Kidney (tissue), 14 donors: ENCODE measurements around the gene COMMD7. TPM values are rescaled to one million over a fixed set of nuclear protein-coding genes. Genes with fewer than 3 reads are reported as not detected.

Experiments
- DNase-seq, 5 donors: peaks; one replicate each; pipeline ENCODE4 v3.0.0-alpha.2; 2013 to 2020
- FAIRE-seq: peaks from 2 replicates; lab custom pipeline; 2012; peaks lifted over from hg19 to GRCh38; lab: Jason Lieb, UNC
- H3K27ac ChIP-seq, 2 donors: one replicate each; pipeline ENCODE4 v1.7.0; 2013; ENCODE audit warnings: low read depth in 2 of 2, low read length in 2 of 2, inconsistent platforms in 1 of 2
- H3K27me3 ChIP-seq: one replicate; pipeline ENCODE4 v1.7.1; 2013; ENCODE audit warnings: low read length, inconsistent platforms; ENCODE audit not compliant: control insufficient read depth, insufficient read depth
- H3K36me3 ChIP-seq, 3 donors: one replicate each; pipeline versions ENCODE4 v1.7.0 to v1.7.1; 2013; ENCODE audit warnings: low read length in 3 of 3, control low read depth in 1 of 3, inconsistent platforms in 1 of 3; ENCODE audit not compliant: insufficient read depth in 3 of 3, control insufficient read depth in 2 of 3
- H3K4me1 ChIP-seq, 3 donors: one replicate each; pipeline versions ENCODE4 v1.7.0 to v1.7.1; 2013; ENCODE audit warnings: low read length in 3 of 3, inconsistent platforms in 1 of 3, low read depth in 1 of 3; ENCODE audit not compliant: control insufficient read depth in 2 of 3, insufficient read depth in 2 of 3
- H3K4me3 ChIP-seq, 3 donors: one replicate each; pipeline versions ENCODE4 v1.7.0 to v1.8.1; 2013; ENCODE audit warnings: low read length in 3 of 3, control low read depth in 1 of 3, inconsistent platforms in 1 of 3
- H3K9ac ChIP-seq, 3 donors: one replicate each; pipeline versions ENCODE4 v1.7.0 to v1.7.1; 2013; ENCODE audit warnings: low read length in 3 of 3, control low read depth in 1 of 3, inconsistent platforms in 1 of 3
- H3K9me3 ChIP-seq, 3 donors: one replicate each; pipeline versions ENCODE4 v1.7.0 to v1.7.1; 2013; ENCODE audit warnings: low read length in 3 of 3, control low read depth in 1 of 3, inconsistent platforms in 1 of 3; ENCODE audit not compliant: control insufficient read depth in 2 of 3, insufficient read depth in 1 of 3
- intact Hi-C: fragments of 100-400 bp; cut with DNase I; formaldehyde crosslinking; loops from one replicate; pipeline ENCODE4 v1.11.1; 2022
- polyA plus RNA-seq: library from polyadenylated mRNA; stranded (reverse); fragments of 350-450 nt; fragmentation: Illumina TruSeq; extraction: RNeasy Lipid Tissue Mini Kit (QIAGEN cat#74804); gene quantifications from one replicate; pipeline ENCODE4 v1.2.3, GENCODE V29; 2014; ENCODE audit warnings: low read depth, low replicate concordance; ENCODE audit not compliant: insufficient read depth
- total RNA-seq: library from RNA; stranded (reverse); fragmentation: NEBNext Ultra II Directional; extraction: Animal tissue kit (Norgen Biotek cat#: 25700); gene quantifications from one replicate; pipeline ENCODE4 v1.2.1, GENCODE V29; 2021
- TF ChIP-seq, protein P1 (sequence below): IDR thresholded peaks from 3 replicates; pipeline ENCODE4 v1.5.1; 2012; ENCODE audit warnings: mild to moderate bottlenecking, moderate library complexity, borderline replicate concordance; ENCODE audit not compliant: insufficient read depth; ENCODE audit errors: extremely low read depth
- donor health status: control.
- donor health status: control.
- donor health status: control.
- donor health status: control.
- donor health status: control.
- donor health status: DM: yes; HTN: yes; CAD: no.
- donor health status: Normal renal cell carcinoma (clear cell type).

The COMMD7 gene
- total and polyA plus RNA-seq, 2 donors from 2014 or later: 45.8 to 99.2 TPM

DNA sequence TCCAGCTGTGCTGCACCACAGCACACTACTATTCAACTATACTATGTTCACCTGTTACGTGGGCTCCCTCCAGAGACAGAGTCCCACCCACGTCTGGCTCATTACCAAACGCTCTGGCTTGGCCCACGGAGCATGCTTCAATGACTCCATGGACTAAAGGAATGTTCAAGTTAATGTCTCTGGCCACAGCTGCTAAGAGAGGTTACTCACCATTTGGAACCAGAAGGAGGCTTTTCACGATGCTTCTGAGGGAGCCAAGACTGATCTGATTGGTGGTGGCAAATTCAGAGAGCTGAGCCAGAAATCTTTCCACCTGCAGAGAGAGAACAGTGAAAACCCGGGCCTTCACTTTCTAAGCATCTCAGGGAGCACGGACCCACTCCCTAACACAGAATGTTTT is 15.6 kb downstream of the COMMD7 start:
- H3K27me3 ChIP-seq: no peaks in the 10 kb centered on the region
- no peak for FAIRE-seq
- H3K36me3 ChIP-seq: peaks cover 0 to 7% (median 2%) of the 10 kb centered on the region in 3 donors
- TF ChIP-seq, protein P1, sequence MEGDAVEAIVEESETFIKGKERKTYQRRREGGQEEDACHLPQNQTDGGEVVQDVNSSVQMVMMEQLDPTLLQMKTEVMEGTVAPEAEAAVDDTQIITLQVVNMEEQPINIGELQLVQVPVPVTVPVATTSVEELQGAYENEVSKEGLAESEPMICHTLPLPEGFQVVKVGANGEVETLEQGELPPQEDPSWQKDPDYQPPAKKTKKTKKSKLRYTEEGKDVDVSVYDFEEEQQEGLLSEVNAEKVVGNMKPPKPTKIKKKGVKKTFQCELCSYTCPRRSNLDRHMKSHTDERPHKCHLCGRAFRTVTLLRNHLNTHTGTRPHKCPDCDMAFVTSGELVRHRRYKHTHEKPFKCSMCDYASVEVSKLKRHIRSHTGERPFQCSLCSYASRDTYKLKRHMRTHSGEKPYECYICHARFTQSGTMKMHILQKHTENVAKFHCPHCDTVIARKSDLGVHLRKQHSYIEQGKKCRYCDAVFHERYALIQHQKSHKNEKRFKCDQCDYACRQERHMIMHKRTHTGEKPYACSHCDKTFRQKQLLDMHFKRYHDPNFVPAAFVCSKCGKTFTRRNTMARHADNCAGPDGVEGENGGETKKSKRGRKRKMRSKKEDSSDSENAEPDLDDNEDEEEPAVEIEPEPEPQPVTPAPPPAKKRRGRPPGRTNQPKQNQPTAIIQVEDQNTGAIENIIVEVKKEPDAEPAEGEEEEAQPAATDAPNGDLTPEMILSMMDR: no peak
- no peak overlapping the region for H3K27ac ChIP-seq
- no peak overlapping the region for H3K4me3 ChIP-seq
- no peaks in the 10 kb centered on the region for H3K9me3 ChIP-seq
- H3K9ac ChIP-seq: no peak overlapping the region
- intact Hi-C loops: no loop called here
- peak in 1 of 5 donors; percentile 28 for DNase-seq
- H3K4me1 ChIP-seq: peaks cover 0 to 6% (median 0%) of the 10 kb centered on the region in 3 donors

DNA sequence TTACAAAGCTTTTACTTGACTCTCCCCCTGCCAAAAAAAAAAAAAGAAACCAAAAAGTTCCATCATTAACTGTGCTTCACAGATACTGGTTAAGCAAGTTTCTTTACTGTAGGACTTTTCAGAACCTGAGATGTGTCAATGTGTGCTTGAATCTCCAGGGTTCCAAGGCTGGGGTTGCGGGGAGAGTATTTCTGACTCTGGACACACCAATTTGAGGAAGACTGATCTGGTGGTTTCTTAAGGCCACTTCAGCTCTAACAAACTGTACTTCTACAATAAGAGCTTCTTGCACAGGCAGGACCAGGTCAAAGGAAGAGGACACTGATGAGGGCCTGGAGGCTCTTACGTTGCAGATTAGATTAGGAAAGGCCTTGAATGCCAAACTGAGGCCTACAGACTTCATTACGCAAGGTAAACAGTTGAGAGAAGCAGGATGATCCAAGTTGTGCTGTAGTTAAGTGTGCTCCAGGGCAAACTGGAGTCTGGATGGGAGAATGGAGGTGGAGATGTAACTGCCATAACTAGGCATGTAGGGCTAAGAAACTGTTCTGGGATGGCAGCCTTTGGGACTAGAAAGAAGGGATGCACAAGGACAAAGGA is 24.4 kb downstream of the COMMD7 start:
- no peak overlapping the region for H3K27ac ChIP-seq
- intact Hi-C loops: no loop called here
- H3K4me3 ChIP-seq: no peak overlapping the region
- H3K9me3 ChIP-seq: no peaks in the 10 kb centered on the region
- no peaks in the 10 kb centered on the region for H3K27me3 ChIP-seq
- no peak for DNase-seq
- H3K36me3 ChIP-seq: peaks cover 0 to 4% (median 0%) of the 10 kb centered on the region in 3 donors
- no peak overlapping the region for H3K9ac ChIP-seq
- no peak for FAIRE-seq
- TF ChIP-seq, protein P1: no peak
- H3K4me1 ChIP-seq: no peaks in the 10 kb centered on the region

DNA sequence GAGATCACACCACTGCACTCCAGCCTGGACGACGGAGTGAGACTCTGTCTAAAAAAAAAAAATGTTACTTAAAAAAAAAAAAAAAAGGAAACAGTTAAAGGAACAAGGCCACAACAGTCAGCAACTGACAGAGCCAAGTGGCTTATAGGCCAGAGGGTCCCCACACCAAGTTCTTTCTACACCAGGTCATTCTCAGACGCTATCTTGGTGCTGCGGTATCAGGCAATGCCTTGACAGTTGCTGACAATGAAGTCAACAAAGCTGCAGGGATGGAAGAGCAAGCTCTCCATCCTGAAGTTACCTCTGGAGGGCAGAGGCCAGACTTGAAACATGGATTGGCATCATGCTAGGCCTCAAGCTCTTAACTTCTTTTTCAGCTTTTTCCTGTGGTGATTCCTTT is 31.9 kb downstream of the COMMD7 start:
- TF ChIP-seq, protein P1: no peak
- no peak overlapping the region for H3K9ac ChIP-seq
- no peaks in the 10 kb centered on the region for H3K27me3 ChIP-seq
- FAIRE-seq: no peak
- intact Hi-C loops: no loop called here
- H3K4me1 ChIP-seq: no peaks in the 10 kb centered on the region
- no peak overlapping the region for H3K4me3 ChIP-seq
- no peak overlapping the region for H3K27ac ChIP-seq
- no peak for DNase-seq
- peaks cover 0 to 4% (median 0%) of the 10 kb centered on the region in 3 donors for H3K36me3 ChIP-seq
- H3K9me3 ChIP-seq: no peaks in the 10 kb centered on the region
